A673 (cell line): ENCODE measurements around the gene TRAF1. TPM values are rescaled to one million over a fixed set of nuclear protein-coding genes. Genes with fewer than 3 reads are reported as not detected.

ENCODE experiments used
- BruUV-seq: library from RNA; stranded (reverse); fragments of 400-500 nt; replicated peaks from 2 replicates; lab custom pipeline; 2021; lab: Mats Ljungman, UMichigan
- CTCF ChIA-PET: fragments of 300-600 bp; sonication (Branson Sonifier 250); formaldehyde crosslinking; loops from one replicate; lab custom pipeline; 2022; ENCODE audit warnings: antibody characterized with exemption; lab: Charles Lee
- POLR2A ChIA-PET: fragments of 300-600 bp; sonication (Branson Sonifier 250); formaldehyde crosslinking; loops from one replicate; lab custom pipeline; 2022; ENCODE audit warnings: antibody characterized with exemption; ENCODE audit not compliant: low non-redundant PET; lab: Charles Lee
- DNase-seq: peaks from one replicate; pipeline ENCODE4 v3.0.0-alpha.2; 2015; ENCODE audit warnings: low spot score
- H3K27ac ChIP-seq: fragments of 200-600 bp; sonication (generic); 2 replicates; pipeline ENCODE4 v1.5.1; 2016; ENCODE audit warnings: mixed run types, low read depth, mild to moderate bottlenecking, mixed read lengths, antibody characterized with exemption, low read length; ENCODE audit not compliant: poor library complexity, severe bottlenecking
- H3K27me3 ChIP-seq: fragments of 200-600 bp; sonication (generic); replicated peaks from 2 replicates; pipeline ENCODE4 v1.6.1; 2017; ENCODE audit warnings: mixed run types, low read depth, mild to moderate bottlenecking, mixed read lengths, antibody characterized with exemption, low read length; ENCODE audit not compliant: insufficient read depth, poor library complexity
- H3K36me3 ChIP-seq: fragments of 200-600 bp; sonication (generic); 2 replicates; pipeline ENCODE4 v1.6.1; 2016; ENCODE audit warnings: mixed run types, mild to moderate bottlenecking, mixed read lengths, antibody characterized with exemption, low read length; ENCODE audit not compliant: insufficient read depth, poor library complexity, severe bottlenecking
- H3K4me1 ChIP-seq: fragments of 200-600 bp; sonication (generic); 2 replicates; pipeline ENCODE4 v1.6.1; 2017; ENCODE audit warnings: mixed run types, mild to moderate bottlenecking, mixed read lengths, antibody characterized with exemption, low read length; ENCODE audit not compliant: insufficient read depth, poor library complexity, severe bottlenecking
- H3K4me3 ChIP-seq: fragments of 200-600 bp; sonication (generic); 2 replicates; pipeline ENCODE4 v1.5.1; 2016; ENCODE audit warnings: low read depth, mixed run types, mild to moderate bottlenecking, mixed read lengths, low read length; ENCODE audit not compliant: poor library complexity, severe bottlenecking
- H3K9me3 ChIP-seq: fragments of 200-600 bp; sonication (generic); 2 replicates; pipeline ENCODE4 v1.6.1; 2016; ENCODE audit warnings: mixed run types, low read depth, mild to moderate bottlenecking, mixed read lengths, antibody characterized with exemption, low read length; ENCODE audit not compliant: poor library complexity, severe bottlenecking
- CTCF ChIP-seq: fragments of 300-800, 200-600 bp; sonication (generic); conservative IDR thresholded peaks from 2 replicates; pipeline ENCODE4 v1.5.1; 2017; ENCODE audit warnings: low read depth, mild to moderate bottlenecking, antibody characterized with exemption, low read length, moderate library complexity, mixed read lengths
- EZH2 ChIP-seq: fragments of 200-600 bp; sonication (generic); IDR thresholded peaks from 2 replicates; pipeline ENCODE4 v1.6.1; 2017; ENCODE audit warnings: borderline replicate concordance, low read depth, mild to moderate bottlenecking, mixed read lengths, antibody characterized with exemption, low read length; ENCODE audit not compliant: poor library complexity, severe bottlenecking
- intact Hi-C: fragments of 100-400 bp; cut with micrococcal nuclease; formaldehyde crosslinking; loops from one replicate; pipeline ENCODE4 v1.10.0; 2022; ENCODE audit not compliant: unreplicated experiment
- total RNA-seq: library from RNA; stranded (reverse); gene quantifications from 2 replicates; pipeline ENCODE4 v1.2.3, GENCODE V29; 2021

The TRAF1 gene
- total RNA-seq, 1 experiment from 2014 or later: 0.73 TPM

GRCh38 chr9:120956862-120957261 lies 30.3 kb upstream of the TRAF1 start:
- intact Hi-C loops: no loop called here
- DNase-seq: no peak
- CTCF ChIA-PET: no interaction called here
- POLR2A ChIA-PET: no interaction called here
- Histone ChIP-seq H3K4me3 (no peak overlapping the region), H3K36me3 (no peaks in the 10 kb centered on the region), H3K27ac (no peak overlapping the region), H3K27me3 (no peaks in the 10 kb centered on the region), H3K9me3 (no peaks in the 10 kb centered on the region), H3K4me1 (peaks cover 16% of the 10 kb centered on the region)
- BruUV-seq: no TSS peak
- TF ChIP-seq CTCF: no peak
- TF ChIP-seq EZH2: no peak

GRCh38 chr9:120951960-120952618 lies 25.5 kb upstream of the TRAF1 start:
- ChIA-PET CTCF (interaction anchor here (0.7 kb wide), 1 partner anchor 10 kb away, joined by 3 read pairs; no protein-coding TSS in a partner anchor), POLR2A (interaction anchor here (0.7 kb wide), 1 partner anchor 15 kb away, joined by 4 read pairs; no protein-coding TSS in a partner anchor)
- Histone ChIP-seq H3K4me3 (no peak overlapping the region), H3K27me3 (no peaks in the 10 kb centered on the region), H3K36me3 (no peaks in the 10 kb centered on the region), H3K4me1 (peaks cover 38% of the 10 kb centered on the region), H3K27ac (peak overlapping the region; percentile 85), H3K9me3 (no peaks in the 10 kb centered on the region)
- DNase-seq: peak; percentile 81
- intact Hi-C loops: no loop called here
- BruUV-seq: no TSS peak
- TF ChIP-seq EZH2 (no peak), CTCF (no peak)

GRCh38 chr9:120950421-120951388 lies 24.1 kb upstream of the TRAF1 start:
- ChIA-PET CTCF (interaction anchor here (1.1 to 1.2 kb wide), 2 partner anchors 14 to 31 kb away, joined by 3 to 5 read pairs; no protein-coding TSS in a partner anchor), POLR2A (no interaction called here)
- DNase-seq: peak; percentile 91
- H3K36me3 ChIP-seq: no peaks in the 10 kb centered on the region
- H3K9me3 ChIP-seq: no peaks in the 10 kb centered on the region
- H3K4me3 ChIP-seq: no peak overlapping the region
- BruUV-seq: no TSS peak
- H3K4me1 ChIP-seq: peaks cover 38% of the 10 kb centered on the region
- H3K27me3 ChIP-seq: no peaks in the 10 kb centered on the region
- TF ChIP-seq EZH2 (no peak), CTCF (no peak)
- H3K27ac ChIP-seq: peak overlapping the region; percentile 85
- intact Hi-C loops: no loop called here
